ENCODE results near the gene RGS16. TPM values are rescaled to one million over a fixed set of nuclear protein-coding genes. Genes with fewer than 3 reads are reported as not detected.

RGS16 gene
- total RNA-seq, 1 experiment from 2014 or later: 0.40 TPM

DNA sequence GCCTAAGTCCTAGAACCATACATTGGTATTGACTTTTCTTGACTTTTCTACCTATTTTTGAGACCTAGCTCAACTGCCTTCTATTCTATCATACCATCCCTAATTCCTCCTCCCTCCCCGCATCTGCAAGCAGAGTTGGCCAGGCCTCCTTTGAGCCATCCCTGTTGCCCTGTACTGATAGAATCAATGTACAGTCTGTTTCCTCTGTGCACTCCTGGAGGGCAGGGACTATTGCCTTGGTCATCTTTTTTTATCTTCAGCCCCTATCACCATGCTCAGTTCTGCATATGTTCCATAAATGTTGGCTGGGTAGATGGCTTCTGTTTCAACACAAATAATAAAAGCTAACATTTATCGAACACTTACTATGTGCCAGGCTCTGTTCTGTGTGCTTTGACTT lies 4.0 kb upstream of the RGS16 start:
- TF ChIP-seq CTCF (conservative IDR thresholded peaks at IDR 0.05; ENCODE audit: low read depth, low read length) (no peak), EZH2 (IDR thresholded peaks at IDR 0.05; ENCODE audit: low read length, unreplicated experiment) (no peak), EZH2phosphoT487 (IDR thresholded peaks at IDR 0.05; ENCODE audit: borderline replicate concordance, low read length) (no peak)
- no peak for ATAC-seq
- Histone ChIP-seq H3K27ac (ENCODE audit: low read length) (no peak overlapping the region), H3K9me2 (replicated peaks; ENCODE audit: low read length) (no peaks in the 10 kb centered on the region), H3K27me3 (ENCODE audit: low read length) (no peaks in the 10 kb centered on the region), H3K9ac (ENCODE audit: low read length) (no peak overlapping the region), H3K79me2 (ENCODE audit: low read length) (no peaks in the 10 kb centered on the region), H3K4me3 (ENCODE audit: low read length) (no peak overlapping the region), H3K36me3 (ENCODE audit: low read depth, low read length) (no peaks in the 10 kb centered on the region), H3K9me3 (ENCODE audit: low read length) (no peaks in the 10 kb centered on the region), H3K4me2 (ENCODE audit: low read length) (no peak overlapping the region), H4K20me1 (ENCODE audit: low read length) (no peaks in the 10 kb centered on the region), H2AFZ (ENCODE audit: low read length) (no peak overlapping the region), H3F3A (ENCODE audit: low read length, unreplicated experiment) (no peaks in the 10 kb centered on the region), H3K4me1 (ENCODE audit: insufficient read depth, low read length) (no peaks in the 10 kb centered on the region; the same call in 1 of the 2 replicates)
- intact Hi-C loops (cut with micrococcal nuclease): no loop called here
- ChIA-PET CTCF (no interaction called here), POLR2A (ENCODE audit: unreplicated experiment) (no interaction called here)
- DNase-seq: no peak
- BruUV-seq (replicated peaks): no TSS peak

DNA sequence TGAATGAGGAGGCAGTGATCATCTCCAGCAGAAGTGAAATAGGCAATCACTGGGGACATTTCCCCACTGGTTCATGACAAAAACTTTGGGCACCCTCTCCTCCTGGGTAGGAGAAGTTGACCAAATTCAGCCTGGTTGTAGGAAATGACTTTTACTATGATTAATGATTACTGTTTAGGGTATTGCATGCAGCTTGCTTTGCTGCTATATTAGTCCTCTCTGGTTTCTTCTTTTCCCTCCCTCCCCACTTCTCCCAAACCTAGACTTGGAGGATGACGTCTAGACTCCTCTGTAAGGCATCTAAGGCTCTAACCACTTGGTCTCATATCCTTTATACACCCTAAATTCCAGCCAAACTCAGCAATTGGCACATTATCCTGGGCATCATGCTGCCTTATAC lies 3.4 kb upstream of the RGS16 start:
- H2AFZ ChIP-seq (ENCODE audit: low read length): no peak overlapping the region
- no peak for ATAC-seq
- no TSS peak for BruUV-seq (replicated peaks)
- CTCF ChIA-PET: no interaction called here
- POLR2A ChIA-PET (ENCODE audit: unreplicated experiment): no interaction called here
- intact Hi-C loops (cut with micrococcal nuclease): no loop called here
- no peaks in the 10 kb centered on the region for H3K9me3 ChIP-seq (ENCODE audit: low read length)
- no peak overlapping the region for H3K4me3 ChIP-seq (ENCODE audit: low read length)
- no peaks in the 10 kb centered on the region for H3K9me2 ChIP-seq (replicated peaks; ENCODE audit: low read length)
- H3K4me2 ChIP-seq (ENCODE audit: low read length): no peak overlapping the region
- no peaks in the 10 kb centered on the region for H3K79me2 ChIP-seq (ENCODE audit: low read length)
- no peaks in the 10 kb centered on the region for H3K27me3 ChIP-seq (ENCODE audit: low read length)
- no peak for TF ChIP-seq EZH2phosphoT487 (IDR thresholded peaks at IDR 0.05; ENCODE audit: borderline replicate concordance, low read length)
- TF ChIP-seq EZH2 (IDR thresholded peaks at IDR 0.05; ENCODE audit: low read length, unreplicated experiment): no peak
- no peak for TF ChIP-seq CTCF (conservative IDR thresholded peaks at IDR 0.05; ENCODE audit: low read depth, low read length)
- DNase-seq: no peak
- no peaks in the 10 kb centered on the region; the same call in 1 of the 2 replicates for H3K4me1 ChIP-seq (ENCODE audit: insufficient read depth, low read length)
- H3K9ac ChIP-seq (ENCODE audit: low read length): no peak overlapping the region
- no peaks in the 10 kb centered on the region for H4K20me1 ChIP-seq (ENCODE audit: low read length)
- no peak overlapping the region for H3K27ac ChIP-seq (ENCODE audit: low read length)
- no peaks in the 10 kb centered on the region for H3F3A ChIP-seq (ENCODE audit: low read length, unreplicated experiment)
- no peaks in the 10 kb centered on the region for H3K36me3 ChIP-seq (ENCODE audit: low read depth, low read length)

DNA sequence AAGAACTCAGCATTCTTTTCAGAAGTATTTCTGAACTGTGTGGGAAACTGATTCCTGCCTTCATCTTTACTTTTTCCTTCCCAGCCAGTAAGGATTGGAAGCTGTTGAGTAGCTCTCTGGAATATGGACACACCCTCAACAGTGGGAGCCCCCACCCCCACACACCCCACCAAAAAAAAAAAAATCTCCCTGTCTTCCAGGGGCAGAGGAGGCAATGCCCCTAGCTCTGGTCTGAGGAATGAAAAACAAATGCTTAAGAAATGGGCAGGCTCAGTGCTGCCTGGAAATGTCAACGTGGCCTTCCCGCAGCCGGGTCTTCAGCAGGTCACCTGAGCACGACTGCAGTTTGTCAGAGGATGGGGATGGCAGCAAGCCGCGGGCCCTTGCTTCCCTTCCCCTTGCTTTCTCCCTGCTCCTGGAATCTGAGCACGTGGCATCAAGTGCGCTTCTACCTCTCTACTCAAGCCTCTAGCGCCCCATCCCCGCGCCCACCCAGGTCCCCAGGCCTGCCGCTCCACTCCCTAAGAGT lies 479 bp downstream of the RGS16 start:
- H3K27ac ChIP-seq (ENCODE audit: low read length): no peak overlapping the region
- H3K9me2 ChIP-seq (replicated peaks; ENCODE audit: low read length): no peaks in the 10 kb centered on the region
- ChIA-PET CTCF (interaction anchor here (1.0 kb wide), 1 partner anchor 181 kb away, joined by 5 read pairs; no protein-coding TSS in a partner anchor), POLR2A (ENCODE audit: unreplicated experiment) (interaction anchor here (0.7 kb wide), 1 partner anchor 1351 kb away, joined by 3 read pairs; no protein-coding TSS in a partner anchor)
- no peaks in the 10 kb centered on the region for H3F3A ChIP-seq (ENCODE audit: low read length, unreplicated experiment)
- 0 out of 2 replicates have a peak, but pooled peaks cover 3% of the 10 kb centered on the region for H3K36me3 ChIP-seq (ENCODE audit: low read depth, low read length)
- H3K4me2 ChIP-seq (ENCODE audit: low read length): peak overlapping the region; percentile 77
- peak overlapping the region; percentile 71 for H2AFZ ChIP-seq (ENCODE audit: low read length)
- no TSS peak for BruUV-seq (replicated peaks)
- no peaks in the 10 kb centered on the region for H3K79me2 ChIP-seq (ENCODE audit: low read length)
- ATAC-seq: peak; percentile 8
- peaks cover 2% of the 10 kb centered on the region for H3K4me1 ChIP-seq (ENCODE audit: insufficient read depth, low read length)
- intact Hi-C loops (cut with micrococcal nuclease): no loop called here
- H3K9me3 ChIP-seq (ENCODE audit: low read length): no peaks in the 10 kb centered on the region
- no peaks in the 10 kb centered on the region for H4K20me1 ChIP-seq (ENCODE audit: low read length)
- no peak for TF ChIP-seq CTCF (conservative IDR thresholded peaks at IDR 0.05; ENCODE audit: low read depth, low read length)
- no peak for TF ChIP-seq EZH2 (IDR thresholded peaks at IDR 0.05; ENCODE audit: low read length, unreplicated experiment)
- no peak for TF ChIP-seq EZH2phosphoT487 (IDR thresholded peaks at IDR 0.05; ENCODE audit: borderline replicate concordance, low read length)
- H3K4me3 ChIP-seq (ENCODE audit: low read length): peak overlapping the region; percentile 53; the same call in 1 of the 2 replicates
- 0 out of 2 replicates have a peak overlapping the region, but pooled peaks have one; percentile 9 for H3K9ac ChIP-seq (ENCODE audit: low read length)
- DNase-seq: no peak
- no peaks in the 10 kb centered on the region for H3K27me3 ChIP-seq (ENCODE audit: low read length)

All from PC-3 (cell line).